Trophoblast cell (in vitro differentiated cells and primary cell): Measurements from ENCODE around the gene DAPK3.

Experiments
- DNase-seq, 2 donors: peaks; one replicate each; pipeline ENCODE4 v3.0.0-alpha.2; 2016
- H2AFZ ChIP-seq: 2 replicates; pipeline ENCODE4 v1.6.1; 2013; ENCODE audit warnings: low read length, moderate library complexity, mild to moderate bottlenecking; ENCODE audit not compliant: insufficient read depth, poor library complexity
- H2AK5ac ChIP-seq: 2 replicates; pipeline ENCODE4 v1.6.1; 2013; ENCODE audit warnings: mild to moderate bottlenecking, low read length
- H2BK120ac ChIP-seq: 2 replicates; pipeline ENCODE4 v1.6.1; 2013; ENCODE audit warnings: low read length, mild to moderate bottlenecking, moderate library complexity; ENCODE audit not compliant: insufficient read depth, poor library complexity
- H2BK12ac ChIP-seq: 2 replicates; pipeline ENCODE4 v1.6.1; 2013; ENCODE audit warnings: mild to moderate bottlenecking, low read length, moderate library complexity
- H2BK5ac ChIP-seq: 2 replicates; pipeline ENCODE4 v1.6.1; 2013; ENCODE audit warnings: low read length, low read depth, moderate library complexity, mild to moderate bottlenecking; ENCODE audit not compliant: poor library complexity
- H3K14ac ChIP-seq: 2 replicates; pipeline ENCODE4 v1.6.1; 2013; ENCODE audit warnings: mild to moderate bottlenecking, low read length
- H3K18ac ChIP-seq: 2 replicates; pipeline ENCODE4 v1.6.1; 2013; ENCODE audit warnings: mild to moderate bottlenecking, low read length
- H3K23ac ChIP-seq: 2 replicates; pipeline ENCODE4 v1.6.1; 2013; ENCODE audit warnings: low read length
- H3K27ac ChIP-seq: 2 replicates; pipeline ENCODE4 v1.5.1; 2013; ENCODE audit warnings: low read depth, mild to moderate bottlenecking, inconsistent platforms, low read length, moderate library complexity
- H3K27me3 ChIP-seq: 2 replicates; pipeline ENCODE4 v1.6.1; 2013; ENCODE audit warnings: inconsistent platforms, mild to moderate bottlenecking, low read length, moderate library complexity; ENCODE audit not compliant: insufficient read depth
- H3K36me3 ChIP-seq, 2 experiments: 1 replicate in 1 of 2; 2 replicates in 1 of 2; pipeline ENCODE4 v1.6.1; 2013; ENCODE audit warnings: low read length in 2 of 2, mild to moderate bottlenecking in 2 of 2, moderate library complexity in 1 of 2; ENCODE audit not compliant: insufficient read depth in 2 of 2, control insufficient read depth in 1 of 2
- H3K4ac ChIP-seq: 2 replicates; pipeline ENCODE4 v1.6.1; 2013; ENCODE audit warnings: low read depth, mild to moderate bottlenecking, low read length, moderate library complexity
- H3K4me1 ChIP-seq, 2 experiments: 1 replicate in 1 of 2; 2 replicates in 1 of 2; pipeline ENCODE4 v1.6.1; 2013; ENCODE audit warnings: low read length in 2 of 2, mild to moderate bottlenecking in 2 of 2, moderate library complexity in 1 of 2; ENCODE audit not compliant: insufficient read depth in 2 of 2, control insufficient read depth in 1 of 2
- H3K4me2 ChIP-seq: 2 replicates; pipeline ENCODE4 v1.6.1; 2013; ENCODE audit warnings: inconsistent platforms, mild to moderate bottlenecking, low read length, moderate library complexity
- H3K4me3 ChIP-seq: 2 replicates; pipeline ENCODE4 v1.5.1; 2013; ENCODE audit warnings: mild to moderate bottlenecking, low read depth, low read length, inconsistent platforms
- H3K79me1 ChIP-seq: one replicate; pipeline ENCODE4 v1.6.1; 2013; ENCODE audit warnings: low read length
- H3K79me2 ChIP-seq: 2 replicates; pipeline ENCODE4 v1.6.1; 2013; ENCODE audit warnings: low read length, mild to moderate bottlenecking; ENCODE audit not compliant: control insufficient read depth, insufficient read depth, poor library complexity
- H3K9ac ChIP-seq: 2 replicates; pipeline ENCODE4 v1.6.1; 2013; ENCODE audit warnings: mild to moderate bottlenecking, low read length
- H3K9me3 ChIP-seq: 2 replicates; pipeline ENCODE4 v1.6.1; 2013; ENCODE audit warnings: low read depth, mild to moderate bottlenecking, control low read depth, inconsistent platforms, low read length; ENCODE audit not compliant: insufficient read depth
- H4K12ac ChIP-seq: 2 replicates; pipeline ENCODE4 v1.6.1; 2013; ENCODE audit warnings: low read depth, mild to moderate bottlenecking, low read length, moderate library complexity
- H4K8ac ChIP-seq: 2 replicates; pipeline ENCODE4 v1.6.1; 2013; ENCODE audit warnings: low read depth, mild to moderate bottlenecking, low read length, moderate library complexity
- H4K91ac ChIP-seq: one replicate; pipeline ENCODE4 v1.6.1; 2013; ENCODE audit warnings: low read depth, mild to moderate bottlenecking, low read length, moderate library complexity
- WGBS: extraction: QIAGEN DNeasy Blood & Tissue Kit; methylation state at CpG from one replicate; pipeline ENCODE4 v1.1.7; 2013; ENCODE audit warnings: missing lambda C conversion rate; ENCODE audit not compliant: insufficient read length, insufficient coverage; ENCODE audit errors: extremely low coverage; 5-methylcytosine and 5-hydroxymethylcytosine counted together

Gene DAPK3

DNA sequence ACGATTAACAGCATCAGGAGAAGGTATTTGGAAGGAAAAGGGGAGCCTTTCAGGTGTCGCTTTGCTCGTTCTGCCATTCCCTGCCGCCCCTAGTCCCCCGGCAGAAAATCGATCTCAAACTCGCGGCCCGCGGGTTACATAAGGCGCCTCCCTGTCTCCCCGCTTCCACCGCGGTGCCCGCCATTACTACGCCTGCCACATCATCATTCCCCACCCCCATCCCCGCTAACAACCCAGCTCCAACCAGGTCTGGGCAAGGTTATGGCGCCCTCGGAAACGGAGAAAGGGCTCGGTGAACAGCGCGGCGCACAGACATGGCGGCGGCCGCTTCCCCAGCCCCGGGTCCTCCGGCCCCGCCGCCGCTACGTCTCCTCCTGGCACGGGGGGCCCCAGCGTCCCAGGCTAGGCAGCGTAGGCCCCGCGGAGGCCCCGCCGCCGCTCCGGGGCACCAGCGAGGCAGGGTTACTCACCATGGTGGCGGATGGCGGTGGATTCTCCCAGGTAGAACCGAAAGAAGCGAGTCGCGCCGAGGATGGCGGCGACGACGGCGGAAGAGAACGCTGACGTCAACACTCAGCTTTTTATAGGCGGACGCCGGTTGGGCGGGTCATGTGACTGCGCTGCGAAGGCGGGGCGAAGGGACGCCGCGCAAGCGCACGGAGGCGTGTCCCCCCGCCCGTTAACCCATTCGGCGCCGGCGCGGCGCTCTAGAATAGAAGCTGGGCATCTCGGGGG, 14.2 kb upstream of the DAPK3 start, which contains the start of gene EEF2:
Gene EEF2, minus strand, starts transcription at position 556 of the 735 bp plus-strand sequence. Its CDS starts 83 bp downstream, at position 473.
- Histone ChIP-seq H3K23ac (peak within 1 kb of the TSS; percentile 53), H3K4me1 (peaks cover 11 to 20% of the 10 kb centered on the region in 2 experiments), H3K9me3 (peaks cover 5% of the 10 kb centered on the region), H2BK12ac (no peak within 1 kb of the TSS), H3K79me1 (peaks cover 7% of the 10 kb centered on the region), H3K4me3 (peak within 1 kb of the TSS; percentile 95), H3K9ac (peak within 1 kb of the TSS; percentile 94), H4K8ac (peak within 1 kb of the TSS; percentile 90), H3K27ac (peak within 1 kb of the TSS; percentile 88), H4K12ac (peak within 1 kb of the TSS; percentile 64), H3K4me2 (peak within 1 kb of the TSS; percentile 80), H2AFZ (no peak within 1 kb of the TSS), H4K91ac (peak within 1 kb of the TSS; percentile 83), H3K4ac (peak within 1 kb of the TSS; percentile 84), H3K14ac (peak within 1 kb of the TSS; percentile 90), H3K36me3 (peaks cover 43% of the 10 kb centered on the region in 2 experiments), H2AK5ac (peak within 1 kb of the TSS; percentile 81), H2BK120ac (peak within 1 kb of the TSS; percentile 74), H2BK5ac (peak within 1 kb of the TSS; percentile 82), H3K18ac (peak within 1 kb of the TSS; percentile 60), H3K79me2 (peaks cover 32% of the 10 kb centered on the region), H3K27me3 (no peaks in the 10 kb centered on the region)
- peak; percentile 79 to 96 for DNase-seq
- WGBS = no CpG with 5 or more reads among the region's 80 CpGs

DNA sequence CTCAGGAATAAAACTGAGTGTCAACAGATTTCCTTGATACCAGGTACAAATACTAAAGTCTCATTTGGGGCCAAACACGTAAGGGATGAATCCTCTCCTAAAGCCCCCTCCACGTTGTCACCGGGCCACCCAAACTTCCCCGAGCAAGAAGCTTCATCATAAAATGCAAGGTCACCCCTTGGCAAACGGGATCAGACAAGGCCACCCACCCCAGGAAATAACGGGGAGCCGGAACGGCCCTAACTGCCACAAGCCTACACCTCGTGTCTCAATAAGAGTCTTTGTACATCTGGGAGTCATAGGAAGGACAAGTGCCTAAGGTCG, 13.6 kb upstream of the DAPK3 start:
- Histone ChIP-seq H3K79me1 (peaks cover 7% of the 10 kb centered on the region), H4K91ac (peak overlapping the region; percentile 83)
- WGBS = no CpG with 5 or more reads among the region's 10 CpGs

DNA sequence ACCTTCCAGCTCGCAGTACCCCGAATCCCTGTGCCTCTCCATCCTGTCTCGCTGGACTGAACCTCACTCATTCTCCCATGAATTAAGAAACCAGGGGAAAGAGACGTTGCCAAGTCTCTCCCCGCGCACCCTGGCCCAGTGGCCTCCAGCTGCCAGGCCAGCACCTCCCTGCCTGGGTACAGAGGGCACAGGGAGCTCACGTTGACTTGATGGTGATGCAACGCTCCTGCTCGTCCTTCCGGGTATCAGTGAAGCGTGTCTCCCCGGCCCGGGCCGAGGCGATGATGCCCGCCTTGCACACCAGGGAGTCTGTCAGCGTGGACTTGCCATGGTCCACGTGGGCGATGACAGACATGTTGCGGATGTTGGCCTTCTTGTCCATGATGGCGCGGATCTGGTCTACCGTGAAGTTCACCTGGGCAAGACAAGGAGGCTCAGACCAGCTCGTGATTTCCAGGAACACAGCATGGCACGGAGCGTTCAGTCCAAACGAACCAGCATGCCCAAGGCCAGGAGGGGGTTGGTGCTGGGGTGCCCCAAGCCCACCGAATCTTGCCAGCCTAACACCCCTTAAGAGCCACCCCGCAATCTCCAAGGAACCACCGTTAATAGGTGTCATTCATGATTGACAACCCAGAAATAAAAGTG, 13.2 kb upstream of the DAPK3 start:
- Histone ChIP-seq H3K23ac (peak overlapping the region; percentile 43), H2BK5ac (no peak overlapping the region), H2AFZ (no peak overlapping the region), H3K4me3 (peak overlapping the region; percentile 95), H3K18ac (no peak overlapping the region), H3K14ac (peak overlapping the region; percentile 35), H3K79me1 (peaks cover 7% of the 10 kb centered on the region), H2BK12ac (no peak overlapping the region), H3K79me2 (peaks cover 32% of the 10 kb centered on the region), H3K36me3 (peaks cover 53% of the 10 kb centered on the region in 2 experiments), H3K27me3 (no peaks in the 10 kb centered on the region), H2BK120ac (no peak overlapping the region), H4K12ac (no peak overlapping the region), H3K4ac (peak overlapping the region; percentile 84), H3K9ac (peak overlapping the region; percentile 51), H4K8ac (no peak overlapping the region), H3K4me1 (peaks cover 11 to 20% of the 10 kb centered on the region in 2 experiments), H3K27ac (no peak overlapping the region), H3K9me3 (peaks cover 7% of the 10 kb centered on the region), H2AK5ac (no peak overlapping the region), H3K4me2 (peak overlapping the region; percentile 80), H4K91ac (no peak overlapping the region)
- no CpG with 5 or more reads among the region's 30 CpGs for WGBS
- peak in 1 of 2 donors; percentile 39 for DNase-seq

More for the DNA sequence above, 13.6 kb upstream of the DAPK3 start:
- Histone ChIP-seq H2BK12ac (no peak overlapping the region), H3K14ac (peak overlapping the region; percentile 90), H3K27me3 (no peaks in the 10 kb centered on the region), H3K4me1 (peaks cover 11 to 20% of the 10 kb centered on the region in 2 experiments), H3K4me3 (peak overlapping the region; percentile 95), H4K12ac (no peak overlapping the region), H3K27ac (peak overlapping the region; percentile 88), H3K36me3 (peaks cover 48% of the 10 kb centered on the region in 2 experiments), H2BK5ac (peak overlapping the region; percentile 82), H3K79me2 (peaks cover 32% of the 10 kb centered on the region), H3K9me3 (peaks cover 7% of the 10 kb centered on the region), H2BK120ac (peak overlapping the region; percentile 74), H3K18ac (peak overlapping the region; percentile 60), H3K9ac (peak overlapping the region; percentile 94), H3K4me2 (peak overlapping the region; percentile 80), H2AFZ (no peak overlapping the region), H3K23ac (peak overlapping the region; percentile 53), H2AK5ac (no peak overlapping the region), H4K8ac (no peak overlapping the region), H3K4ac (peak overlapping the region; percentile 84)
- no peak for DNase-seq

DNA sequence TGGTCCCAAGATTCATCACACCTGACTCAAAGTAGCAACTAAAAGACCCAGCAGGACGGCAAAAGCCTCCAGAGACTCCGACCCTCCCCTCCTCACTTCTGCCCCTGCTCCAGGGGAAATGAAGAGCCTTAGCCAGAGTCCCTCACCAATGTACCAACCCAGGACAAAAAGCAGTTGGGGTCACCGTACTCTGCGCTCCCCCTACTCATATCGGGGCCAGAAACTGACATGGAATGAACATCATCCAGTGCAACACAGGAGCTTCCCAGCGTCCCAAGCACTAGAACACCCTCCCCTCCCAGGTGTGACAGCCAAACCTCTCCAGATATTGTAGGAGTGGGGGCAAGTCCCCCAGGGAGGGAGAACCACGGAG, 12.6 kb upstream of the DAPK3 start:
- no peaks in the 10 kb centered on the region for H3K27me3 ChIP-seq
- H3K4me1 ChIP-seq = peaks cover 11 to 20% of the 10 kb centered on the region in 2 experiments
- no peak overlapping the region for H4K8ac ChIP-seq
- no peak overlapping the region for H2BK120ac ChIP-seq
- no peak overlapping the region for H2AFZ ChIP-seq
- DNase-seq = no peak
- peaks cover 7% of the 10 kb centered on the region for H3K9me3 ChIP-seq
- H3K79me1 ChIP-seq = peaks cover 7% of the 10 kb centered on the region
- H3K18ac ChIP-seq = no peak overlapping the region
- no peak overlapping the region for H3K27ac ChIP-seq
- H3K23ac ChIP-seq = no peak overlapping the region
- H2AK5ac ChIP-seq = no peak overlapping the region
- no peak overlapping the region for H4K12ac ChIP-seq
- peak overlapping the region; percentile 84 for H3K4ac ChIP-seq
- H2BK12ac ChIP-seq = no peak overlapping the region
- no peak overlapping the region for H2BK5ac ChIP-seq
- H3K36me3 ChIP-seq = peaks cover 57 to 58% of the 10 kb centered on the region in 2 experiments
- H3K4me3 ChIP-seq = peak overlapping the region; percentile 95
- no peak overlapping the region for H3K14ac ChIP-seq
- peak overlapping the region; percentile 80 for H3K4me2 ChIP-seq
- no peak overlapping the region for H4K91ac ChIP-seq
- H3K9ac ChIP-seq = peak overlapping the region; percentile 51
- WGBS = no CpG with 5 or more reads among the region's 7 CpGs
- H3K79me2 ChIP-seq = peaks cover 32% of the 10 kb centered on the region
